Measurements from ENCODE around the gene RNF214.

DNA sequence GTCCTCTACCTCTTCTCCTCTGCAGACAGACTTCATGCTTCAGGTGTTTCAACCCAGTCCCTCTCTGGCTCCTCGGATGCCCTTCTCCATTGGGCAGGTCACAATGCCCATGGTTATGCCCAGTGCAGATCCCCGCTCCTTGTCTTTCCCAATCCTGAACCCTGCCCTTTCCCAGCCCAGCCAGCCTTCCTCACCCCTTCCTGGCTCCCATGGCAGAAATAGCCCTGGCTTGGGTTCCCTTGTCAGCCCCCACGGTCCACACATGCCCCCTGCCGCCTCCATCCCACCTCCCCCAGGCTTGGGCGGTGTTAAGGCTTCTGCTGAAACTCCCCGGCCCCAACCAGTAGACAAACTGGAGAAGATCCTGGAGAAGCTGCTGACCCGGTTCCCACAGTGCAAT is 49.4 kb downstream of the RNF214 start:
- TF ChIP-seq, protein P1, sequence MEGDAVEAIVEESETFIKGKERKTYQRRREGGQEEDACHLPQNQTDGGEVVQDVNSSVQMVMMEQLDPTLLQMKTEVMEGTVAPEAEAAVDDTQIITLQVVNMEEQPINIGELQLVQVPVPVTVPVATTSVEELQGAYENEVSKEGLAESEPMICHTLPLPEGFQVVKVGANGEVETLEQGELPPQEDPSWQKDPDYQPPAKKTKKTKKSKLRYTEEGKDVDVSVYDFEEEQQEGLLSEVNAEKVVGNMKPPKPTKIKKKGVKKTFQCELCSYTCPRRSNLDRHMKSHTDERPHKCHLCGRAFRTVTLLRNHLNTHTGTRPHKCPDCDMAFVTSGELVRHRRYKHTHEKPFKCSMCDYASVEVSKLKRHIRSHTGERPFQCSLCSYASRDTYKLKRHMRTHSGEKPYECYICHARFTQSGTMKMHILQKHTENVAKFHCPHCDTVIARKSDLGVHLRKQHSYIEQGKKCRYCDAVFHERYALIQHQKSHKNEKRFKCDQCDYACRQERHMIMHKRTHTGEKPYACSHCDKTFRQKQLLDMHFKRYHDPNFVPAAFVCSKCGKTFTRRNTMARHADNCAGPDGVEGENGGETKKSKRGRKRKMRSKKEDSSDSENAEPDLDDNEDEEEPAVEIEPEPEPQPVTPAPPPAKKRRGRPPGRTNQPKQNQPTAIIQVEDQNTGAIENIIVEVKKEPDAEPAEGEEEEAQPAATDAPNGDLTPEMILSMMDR (IDR thresholded peaks at IDR 0.05) = no peak
- no peak for TF ChIP-seq POLR2A (IDR thresholded peaks at IDR 0.05; ENCODE audit: low read depth)
